ENCODE results near the gene PIM3.

- TF ChIP-seq CTCF (conservative IDR thresholded peaks at IDR 0.05 in 1 of 2, IDR thresholded peaks at IDR 0.05 in 1 of 2; ENCODE audit: extremely low read depth in 1 of 2, insufficient read depth in 1 of 2, low read depth in 1 of 2, low read length in 2 of 2) (no peak), EZH2 (IDR thresholded peaks at IDR 0.05; ENCODE audit: borderline replicate concordance, low read length) (no peak)
Observed at GRCh38 chr22:49924113-49924833, 36.3 kb upstream of the PIM3 start.
